ENCODE results near the gene VPS39.
"Not testable (repeated sequence)": the region's sequence is repeated elsewhere in the genome, so short reads cannot be mapped to it uniquely, and the experiment has no call there.

Gene VPS39

GRCh38 chr15:42231088-42231487, 23.0 kb upstream of the VPS39 start:
- H3K4me1 ChIP-seq (ENCODE audit: control insufficient read depth, low read length) = no peaks in the 10 kb centered on the region
- no peak overlapping the region for H3K27ac ChIP-seq (ENCODE audit: low read depth, low read length)
- peaks cover 36% of the 10 kb centered on the region for H3K36me3 ChIP-seq (ENCODE audit: control insufficient read depth, low read length)
- H4K20me1 ChIP-seq (ENCODE audit: control insufficient read depth, insufficient read depth, low read depth, low read length) = no peaks in the 10 kb centered on the region
- no peak overlapping the region for H3K4me2 ChIP-seq (ENCODE audit: low read length)
- H3K9me2 ChIP-seq (replicated peaks; ENCODE audit: control insufficient read depth, low read length) = no peaks in the 10 kb centered on the region
- no peak overlapping the region for H3K4me3 ChIP-seq (ENCODE audit: low read length)
- H3K9me3 ChIP-seq (ENCODE audit: control insufficient read depth, insufficient read depth, low read length) = no peaks in the 10 kb centered on the region
- H3K27me3 ChIP-seq (ENCODE audit: control insufficient read depth, low read length) = no peaks in the 10 kb centered on the region
- TF ChIP-seq CTCF (IDR thresholded peaks at IDR 0.05; ENCODE audit: low read depth, low read length, poor library complexity, severe bottlenecking) (no peak), EZH2phosphoT487 (IDR thresholded peaks at IDR 0.05; ENCODE audit: borderline replicate concordance, low read length) (no peak)
- no peaks in the 10 kb centered on the region for H3K79me2 ChIP-seq (ENCODE audit: control insufficient read depth, low read length)
- H3F3A ChIP-seq (ENCODE audit: control insufficient read depth, insufficient read depth) = no peaks in the 10 kb centered on the region

- not testable (repeated sequence) for H3K9me2 ChIP-seq (replicated peaks; ENCODE audit: control insufficient read depth, low read length); H3K79me2 ChIP-seq (ENCODE audit: control insufficient read depth, low read length); H3K4me1 ChIP-seq (ENCODE audit: control insufficient read depth, low read length); H3K4me2 ChIP-seq (ENCODE audit: low read length); H3K27ac ChIP-seq (ENCODE audit: low read depth, low read length); H3F3A ChIP-seq (ENCODE audit: control insufficient read depth, insufficient read depth); H3K27me3 ChIP-seq (ENCODE audit: control insufficient read depth, low read length); H3K9me3 ChIP-seq (ENCODE audit: control insufficient read depth, insufficient read depth, low read length); H3K4me3 ChIP-seq (ENCODE audit: low read length); H4K20me1 ChIP-seq (ENCODE audit: control insufficient read depth, insufficient read depth, low read depth, low read length)
- H3K36me3 ChIP-seq (ENCODE audit: control insufficient read depth, low read length) = peaks cover 37% of the 10 kb centered on the region
Observed at GRCh38 chr15:42228981-42229380, 20.9 kb upstream of the VPS39 start.

DNA sequence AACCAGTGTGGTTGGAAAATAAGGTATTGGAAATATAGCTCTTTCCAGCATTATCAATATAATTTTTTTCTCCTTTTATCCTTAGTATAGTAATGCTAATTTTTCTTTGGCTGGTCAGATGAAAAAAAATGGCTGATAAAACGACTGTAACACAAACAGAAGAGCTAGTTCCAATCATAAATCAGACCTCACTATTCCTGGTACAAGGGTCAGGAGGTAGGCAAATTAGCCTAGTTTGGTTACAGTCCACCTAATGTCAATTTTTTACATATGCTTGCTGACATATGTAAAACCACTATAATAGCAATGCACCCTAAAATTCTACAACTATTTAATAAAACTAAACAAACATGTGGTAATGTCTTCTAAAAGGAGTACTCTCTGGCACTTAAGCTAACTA, 19.9 kb upstream of the VPS39 start:
- H3K4me3 ChIP-seq (ENCODE audit: low read length) = no peak overlapping the region
- no peaks in the 10 kb centered on the region for H3K27me3 ChIP-seq (ENCODE audit: control insufficient read depth, low read length)
- H3K9me2 ChIP-seq (replicated peaks; ENCODE audit: control insufficient read depth, low read length) = no peaks in the 10 kb centered on the region
- H3K4me1 ChIP-seq (ENCODE audit: control insufficient read depth, low read length) = peaks cover 5% of the 10 kb centered on the region; the same call in 1 of the 2 replicates
- TF ChIP-seq EZH2phosphoT487 (IDR thresholded peaks at IDR 0.05; ENCODE audit: borderline replicate concordance, low read length) (no peak), CTCF (IDR thresholded peaks at IDR 0.05; ENCODE audit: low read depth, low read length, poor library complexity, severe bottlenecking) (no peak)
- H3K79me2 ChIP-seq (ENCODE audit: control insufficient read depth, low read length) = no peaks in the 10 kb centered on the region
- H4K20me1 ChIP-seq (ENCODE audit: control insufficient read depth, insufficient read depth, low read depth, low read length) = no peaks in the 10 kb centered on the region
- H3K9me3 ChIP-seq (ENCODE audit: control insufficient read depth, insufficient read depth, low read length) = no peaks in the 10 kb centered on the region
- no peaks in the 10 kb centered on the region for H3F3A ChIP-seq (ENCODE audit: control insufficient read depth, insufficient read depth)
- no peak overlapping the region for H3K27ac ChIP-seq (ENCODE audit: low read depth, low read length)
- H3K4me2 ChIP-seq (ENCODE audit: low read length) = no peak overlapping the region
- peaks cover 36% of the 10 kb centered on the region for H3K36me3 ChIP-seq (ENCODE audit: control insufficient read depth, low read length)

DNA sequence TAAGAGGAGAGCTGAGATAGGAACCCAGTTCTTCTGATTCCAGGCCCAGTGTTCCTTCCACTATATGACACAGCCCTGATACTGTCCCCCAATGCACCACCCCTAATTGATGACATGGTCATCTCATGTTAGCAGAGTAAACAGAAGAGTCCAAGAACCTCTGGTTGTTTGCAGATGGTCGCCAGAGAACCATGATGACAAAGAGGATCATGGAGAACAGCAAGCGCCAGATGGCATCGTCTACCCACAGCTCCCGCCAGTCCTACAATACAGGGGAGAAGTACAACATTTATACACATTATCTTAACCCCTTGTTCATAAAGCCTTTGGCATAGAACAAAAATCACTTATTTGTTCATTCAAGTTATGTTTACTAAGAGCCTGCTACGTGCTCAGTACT, 18.5 kb upstream of the VPS39 start:
- Histone ChIP-seq H3K36me3 (ENCODE audit: control insufficient read depth, low read length) (peaks cover 31% of the 10 kb centered on the region), H3K79me2 (ENCODE audit: control insufficient read depth, low read length) (no peaks in the 10 kb centered on the region), H3K27me3 (ENCODE audit: control insufficient read depth, low read length) (no peaks in the 10 kb centered on the region), H4K20me1 (ENCODE audit: control insufficient read depth, insufficient read depth, low read depth, low read length) (no peaks in the 10 kb centered on the region), H3K27ac (ENCODE audit: low read depth, low read length) (no peak overlapping the region), H3K4me3 (ENCODE audit: low read length) (no peak overlapping the region), H3K4me2 (ENCODE audit: low read length) (no peak overlapping the region), H3K4me1 (ENCODE audit: control insufficient read depth, low read length) (peaks cover 5% of the 10 kb centered on the region; the same call in 1 of the 2 replicates), H3K9me2 (replicated peaks; ENCODE audit: control insufficient read depth, low read length) (no peaks in the 10 kb centered on the region), H3F3A (ENCODE audit: control insufficient read depth, insufficient read depth) (no peaks in the 10 kb centered on the region), H3K9me3 (ENCODE audit: control insufficient read depth, insufficient read depth, low read length) (no peaks in the 10 kb centered on the region)
- TF ChIP-seq CTCF (IDR thresholded peaks at IDR 0.05; ENCODE audit: low read depth, low read length, poor library complexity, severe bottlenecking) (no peak), EZH2phosphoT487 (IDR thresholded peaks at IDR 0.05; ENCODE audit: borderline replicate concordance, low read length) (no peak)
